CD4-positive, alpha-beta T cell (primary cell): ENCODE measurements around the gene C19orf47. TPM values are rescaled to one million over a fixed set of nuclear protein-coding genes. Genes with fewer than 3 reads are reported as not detected.

Experiments used
- ATAC-seq: fragments of 200-7000 bp; cut with Tn5 transposase; one replicate; pipeline ENCODE4 v1.10.0; 2022; ENCODE audit warnings: mild to moderate bottlenecking; ENCODE audit not compliant: poor library complexity
- CTCF ChIA-PET: fragments of 350-600 bp; sonication (Branson Sonifier 250); formaldehyde crosslinking; loops from one replicate; lab custom pipeline; 2021; ENCODE audit warnings: antibody characterized with exemption, inconsistent platforms; lab: Charles Lee
- POLR2A ChIA-PET: fragments of 350-600 bp; sonication (Branson Sonifier 250); formaldehyde crosslinking; loops from one replicate; lab custom pipeline; 2021; ENCODE audit warnings: antibody characterized with exemption, inconsistent platforms; lab: Charles Lee
- DNase-seq, 14 experiments: peaks; one replicate each; pipeline ENCODE4 v3.0.0-alpha.2; 2013 to 2020; ENCODE audit warnings: mixed read lengths in 2 of 14
- H3K27ac ChIP-seq, 2 donors: one replicate each; pipeline versions ENCODE4 v1.5.1 to v1.7.0; 2013; ENCODE audit warnings: low read length in 2 of 2, low read depth in 1 of 2, mild to moderate bottlenecking in 1 of 2
- H3K27me3 ChIP-seq, 2 experiments: 1 replicate in 1 of 2; 2 replicates in 1 of 2; pipeline versions ENCODE4 v1.6.1 to v1.7.0; 2013; ENCODE audit warnings: low read length in 2 of 2, control low read depth in 1 of 2, mild to moderate bottlenecking in 1 of 2, moderate library complexity in 1 of 2; ENCODE audit not compliant: insufficient read depth in 2 of 2, control insufficient read depth in 1 of 2
- H3K36me3 ChIP-seq: one replicate; pipeline ENCODE4 v1.6.1; 2013; ENCODE audit warnings: low read length, control low read depth; ENCODE audit not compliant: insufficient read depth
- H3K4me1 ChIP-seq: one replicate; pipeline ENCODE4 v1.6.1; 2013; ENCODE audit warnings: low read length, control low read depth; ENCODE audit not compliant: insufficient read depth
- H3K4me3 ChIP-seq: one replicate; pipeline ENCODE4 v1.5.1; 2013; ENCODE audit warnings: mild to moderate bottlenecking, low read length, moderate library complexity
- H3K9me3 ChIP-seq, 2 experiments: 1 replicate in 1 of 2; 2 replicates in 1 of 2; pipeline versions ENCODE4 v1.6.1 to v1.7.0; 2013; ENCODE audit warnings: low read length in 2 of 2, mild to moderate bottlenecking in 2 of 2, control low read depth in 1 of 2, moderate library complexity in 1 of 2; ENCODE audit not compliant: control insufficient read depth in 1 of 2, insufficient read depth in 1 of 2
- H3K27ac Mint-ChIP-seq: one replicate; pipeline ENCODE4 v1.8.0; 2020; ENCODE audit warnings: mixed read lengths
- H3K27me3 Mint-ChIP-seq: one replicate; pipeline ENCODE4 v1.8.0; 2021; ENCODE audit warnings: mixed read lengths
- H3K36me3 Mint-ChIP-seq: one replicate; pipeline ENCODE4 v1.8.0; 2021; ENCODE audit warnings: low read depth, mixed read lengths
- H3K4me1 Mint-ChIP-seq: one replicate; pipeline ENCODE4 v1.8.0; 2021; ENCODE audit warnings: low read depth, mixed read lengths
- H3K4me3 Mint-ChIP-seq: one replicate; pipeline ENCODE4 v1.8.0; 2020; ENCODE audit warnings: mild to moderate bottlenecking, mixed read lengths
- H3K9me3 Mint-ChIP-seq: one replicate; pipeline ENCODE4 v1.8.0; 2020; ENCODE audit warnings: mixed read lengths
- intact Hi-C, 2 experiments: fragments of 100-400 bp; cut with DNase I in 1 of 2; cut with micrococcal nuclease in 1 of 2; formaldehyde crosslinking; loops; one replicate each; pipeline versions ENCODE4 v1.15.1 to v1.9.0; 2023 to 2025; cut with DNase I, micrococcal nuclease
- total RNA-seq, 174 experiments: library from RNA in 2 of 174; stranded (reverse) in 2 of 174; gene quantifications; one replicate each; pipeline ENCODE4 v1.2.3 and lab custom pipeline; 2021 to 2026
- TF ChIP-seq, protein P1 (sequence below): fragments of 200-600 bp; IDR thresholded peaks from one replicate; pipeline ENCODE4 v1.8.0; 2022; ENCODE audit warnings: antibody characterized with exemption, mild to moderate bottlenecking

The C19orf47 gene
- total RNA-seq, 2 experiments from 2014 or later, result 10.1 to 11.2 TPM

GRCh38 chr19:40314656-40315055 is 33.5 kb downstream of the C19orf47 start:
- DNase-seq (no peak), ATAC-seq (no peak)
- peaks cover 6% of the 10 kb centered on the region for H3K36me3 ChIP-seq
- no peaks in the 10 kb centered on the region for H3K4me1 Mint-ChIP-seq
- H3K4me3 ChIP-seq, result no peak overlapping the region
- no peak overlapping the region for H3K4me3 Mint-ChIP-seq
- H3K27me3 Mint-ChIP-seq, result no peaks in the 10 kb centered on the region
- CTCF ChIA-PET, result no interaction called here
- intact Hi-C loops, result loop anchor here in 1 of 2 experiments (5.0 kb wide), 1 partner anchor 63 kb away; no protein-coding TSS in a partner anchor
- TF ChIP-seq, protein P1, sequence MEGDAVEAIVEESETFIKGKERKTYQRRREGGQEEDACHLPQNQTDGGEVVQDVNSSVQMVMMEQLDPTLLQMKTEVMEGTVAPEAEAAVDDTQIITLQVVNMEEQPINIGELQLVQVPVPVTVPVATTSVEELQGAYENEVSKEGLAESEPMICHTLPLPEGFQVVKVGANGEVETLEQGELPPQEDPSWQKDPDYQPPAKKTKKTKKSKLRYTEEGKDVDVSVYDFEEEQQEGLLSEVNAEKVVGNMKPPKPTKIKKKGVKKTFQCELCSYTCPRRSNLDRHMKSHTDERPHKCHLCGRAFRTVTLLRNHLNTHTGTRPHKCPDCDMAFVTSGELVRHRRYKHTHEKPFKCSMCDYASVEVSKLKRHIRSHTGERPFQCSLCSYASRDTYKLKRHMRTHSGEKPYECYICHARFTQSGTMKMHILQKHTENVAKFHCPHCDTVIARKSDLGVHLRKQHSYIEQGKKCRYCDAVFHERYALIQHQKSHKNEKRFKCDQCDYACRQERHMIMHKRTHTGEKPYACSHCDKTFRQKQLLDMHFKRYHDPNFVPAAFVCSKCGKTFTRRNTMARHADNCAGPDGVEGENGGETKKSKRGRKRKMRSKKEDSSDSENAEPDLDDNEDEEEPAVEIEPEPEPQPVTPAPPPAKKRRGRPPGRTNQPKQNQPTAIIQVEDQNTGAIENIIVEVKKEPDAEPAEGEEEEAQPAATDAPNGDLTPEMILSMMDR, result no peak
- no peak overlapping the region for H3K27ac ChIP-seq
- no peaks in the 10 kb centered on the region for H3K27me3 ChIP-seq
- H3K9me3 Mint-ChIP-seq, result no peaks in the 10 kb centered on the region
- peaks cover 0 to 6% of the 10 kb centered on the region in 2 experiments for H3K9me3 ChIP-seq
- H3K27ac Mint-ChIP-seq, result no peak overlapping the region
- H3K36me3 Mint-ChIP-seq, result peaks cover 12% of the 10 kb centered on the region
- H3K4me1 ChIP-seq, result no peaks in the 10 kb centered on the region
- POLR2A ChIA-PET, result interaction anchor here (1.3 kb wide), 1 partner anchor 29 kb away, joined by 3 read pairs; the partner anchor contains the start of gene AKT2

DNA sequence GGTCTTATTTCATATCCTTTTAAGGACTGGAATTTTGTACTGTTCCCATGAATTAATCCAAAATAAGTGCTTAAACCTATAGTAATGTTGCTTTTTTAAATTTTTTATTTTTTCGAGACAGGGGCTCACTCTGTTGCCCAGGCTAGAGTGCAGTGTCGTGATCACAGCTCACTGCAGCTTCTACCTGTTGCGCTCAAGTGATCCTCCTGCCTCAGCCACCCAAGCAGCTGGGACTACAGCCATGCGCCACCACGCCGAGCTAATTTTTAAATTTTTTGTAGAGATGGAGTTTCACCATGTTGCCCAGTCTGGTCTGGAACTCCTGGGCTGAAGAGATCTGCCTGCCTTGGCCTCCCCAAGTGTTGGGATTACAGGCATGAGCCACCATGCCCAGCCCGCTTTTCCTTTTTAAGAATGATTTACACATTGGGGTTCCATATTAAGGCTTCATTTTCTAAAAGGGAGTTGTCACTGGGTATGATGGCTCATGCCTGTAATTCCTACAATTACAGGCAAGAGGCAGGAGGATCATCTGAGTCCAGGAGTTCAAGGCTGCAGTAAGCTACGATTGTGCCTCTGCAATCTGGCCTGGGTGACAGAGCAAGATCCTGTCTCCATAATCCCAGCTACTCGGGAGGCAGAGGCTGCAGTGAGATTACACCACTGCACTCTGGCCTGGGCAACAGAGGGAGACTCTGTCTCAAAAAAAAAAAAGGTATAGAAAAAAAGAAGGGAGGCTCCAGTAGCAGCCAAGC is 34.8 kb downstream of the C19orf47 start:
- Mint-ChIP-seq H3K27ac (no peak overlapping the region), H3K36me3 (peaks cover 12% of the 10 kb centered on the region), H3K27me3 (no peaks in the 10 kb centered on the region), H3K4me3 (no peak overlapping the region), H3K9me3 (no peaks in the 10 kb centered on the region), H3K4me1 (no peaks in the 10 kb centered on the region)
- ChIA-PET CTCF (no interaction called here), POLR2A (interaction anchor here (1.3 kb wide), 1 partner anchor 28 kb away, joined by 3 read pairs; the partner anchor contains the start of gene AKT2)
- intact Hi-C loops, result no loop called here
- Histone ChIP-seq H3K4me1 (no peaks in the 10 kb centered on the region), H3K9me3 (peaks cover 0 to 6% of the 10 kb centered on the region in 2 experiments), H3K36me3 (peaks cover 3% of the 10 kb centered on the region), H3K27ac (no peak overlapping the region), H3K4me3 (no peak overlapping the region), H3K27me3 (no peaks in the 10 kb centered on the region)
- DNase-seq (no peak), ATAC-seq (no peak)
- TF ChIP-seq, protein P1, result no peak

- Histone ChIP-seq H3K4me3 (no peak overlapping the region), H3K27ac (no peak overlapping the region), H3K36me3 (no peaks in the 10 kb centered on the region), H3K4me1 (no peaks in the 10 kb centered on the region), H3K9me3 (peaks cover 0 to 6% of the 10 kb centered on the region in 2 experiments), H3K27me3 (no peaks in the 10 kb centered on the region)
- ATAC-seq, result no peak
- H3K36me3 Mint-ChIP-seq, result peaks cover 9% of the 10 kb centered on the region
- H3K27me3 Mint-ChIP-seq, result no peaks in the 10 kb centered on the region
- no peaks in the 10 kb centered on the region for H3K4me1 Mint-ChIP-seq
- H3K27ac Mint-ChIP-seq, result no peak overlapping the region
- POLR2A ChIA-PET, result no interaction called here
- CTCF ChIA-PET, result no interaction called here
- no peak overlapping the region for H3K4me3 Mint-ChIP-seq
- TF ChIP-seq, protein P1, result no peak
- intact Hi-C loops, result no loop called here
- DNase-seq, result no peak
- H3K9me3 Mint-ChIP-seq, result no peaks in the 10 kb centered on the region
These were observed 35.7 kb downstream of the C19orf47 start for GRCh38 chr19:40312533-40312932.
